Panc1 (cell line): ENCODE measurements around the gene GDF10. TPM values are rescaled to one million over a fixed set of nuclear protein-coding genes. Genes with fewer than 3 reads are reported as not detected.

Source experiments
- ATAC-seq: fragments of 200-7000 bp; cut with Tn5 transposase; 2 replicates; pipeline ENCODE4 v1.9.1; 2020; ENCODE audit warnings: mild to moderate bottlenecking, moderate library complexity
- BruUV-seq: library from RNA; stranded (reverse); fragments of 400-500 nt; replicated peaks from 2 replicates; lab custom pipeline; 2021; lab: Mats Ljungman, UMichigan
- CTCF ChIA-PET: fragments of 300-600 bp; sonication (Branson Sonifier 250); formaldehyde crosslinking; loops from one replicate; lab custom pipeline; 2022; ENCODE audit warnings: antibody characterized with exemption; lab: Charles Lee
- POLR2A ChIA-PET: fragments of 300-600 bp; sonication (Branson Sonifier 250); formaldehyde crosslinking; loops from one replicate; lab custom pipeline; 2022; ENCODE audit warnings: antibody characterized with exemption; lab: Charles Lee
- DNase-seq: peaks from one replicate; pipeline ENCODE4 v3.0.0-alpha.2; 2010; ENCODE audit warnings: low read depth, low spot score
- H3K27ac ChIP-seq: 2 replicates; pipeline ENCODE4 v1.5.1; 2011; ENCODE audit warnings: mild to moderate bottlenecking, low read length, inconsistent platforms
- H3K27me3 ChIP-seq: fragments of 200-500 bp; sonication (Bioruptor generic); 2 replicates; pipeline ENCODE4 v1.6.0; 2014; ENCODE audit warnings: low read length, inconsistent platforms; ENCODE audit not compliant: control insufficient read depth, insufficient read depth
- H3K36me3 ChIP-seq: fragments of 200-500 bp; sonication (Bioruptor generic); 2 replicates; pipeline ENCODE4 v1.5.1; 2014; ENCODE audit warnings: inconsistent platforms, mild to moderate bottlenecking, low read length, moderate library complexity; ENCODE audit not compliant: control insufficient read depth, insufficient read depth
- H3K4me1 ChIP-seq: 2 replicates; pipeline ENCODE4 v1.5.1; 2011; ENCODE audit warnings: inconsistent platforms, mild to moderate bottlenecking, low read length, moderate library complexity; ENCODE audit not compliant: control insufficient read depth, insufficient read depth
- H3K4me3 ChIP-seq, 2 experiments: 2 replicates each; pipeline ENCODE4 v1.5.1; 2011 to 2012; ENCODE audit warnings: low read depth in 2 of 2, low read length in 2 of 2, mild to moderate bottlenecking in 2 of 2, inconsistent platforms in 1 of 2, moderate library complexity in 1 of 2
- H3K9me3 ChIP-seq: fragments of 200-500 bp; sonication (Bioruptor generic); 2 replicates; pipeline ENCODE4 v1.5.1; 2014; ENCODE audit warnings: low read depth, mild to moderate bottlenecking, inconsistent platforms, low read length, moderate library complexity; ENCODE audit not compliant: control insufficient read depth, insufficient read depth
- POLR2AphosphoS5 ChIP-seq: IDR thresholded peaks from 2 replicates; pipeline ENCODE4 v1.6.1; 2012; ENCODE audit warnings: mild to moderate bottlenecking, low read depth, low read length, moderate library complexity
- SIN3A ChIP-seq: IDR thresholded peaks from 2 replicates; pipeline ENCODE4 v1.6.1; 2012; ENCODE audit warnings: low read depth, mild to moderate bottlenecking, low read length, moderate library complexity, borderline replicate concordance; ENCODE audit not compliant: insufficient read depth
- TCF7L2 ChIP-seq: IDR thresholded peaks from 2 replicates; pipeline ENCODE4 v1.6.1; 2011; ENCODE audit warnings: mild to moderate bottlenecking, low read depth, low read length, inconsistent platforms
- in situ Hi-C: cut with HindIII; loops from 2 replicates; pipeline ENCODE4 v1.10.0; 2016; ENCODE audit warnings: low sequenced_read_pairs, low pct_unique_long_range_greater_than_20kb
- intact Hi-C: fragments of 100-400 bp; cut with micrococcal nuclease; formaldehyde crosslinking; loops from one replicate; pipeline ENCODE4 v1.10.0; 2022; ENCODE audit not compliant: unreplicated experiment
- total RNA-seq: library from RNA; stranded (reverse); gene quantifications from one replicate; pipeline ENCODE4 v1.2.1, GENCODE V29; 2021; ENCODE audit not compliant: unreplicated experiment
- TF ChIP-seq, protein P1 (sequence below): fragments of 450-650 bp; IDR thresholded peaks from 2 replicates; pipeline ENCODE4 v1.5.1; 2017; ENCODE audit warnings: mild to moderate bottlenecking
- TF ChIP-seq, protein P2 (sequence below), 2 experiments: IDR thresholded peaks; 2 replicates each; pipeline ENCODE4 v1.6.1; 2011 to 2012; ENCODE audit warnings: low read depth in 2 of 2, control low read depth in 1 of 2, low read length in 1 of 2, mild to moderate bottlenecking in 1 of 2, moderate library complexity in 1 of 2; ENCODE audit not compliant: insufficient read depth in 1 of 2

Gene GDF10
- total RNA-seq, 1 experiment from 2014 or later = 1.2 TPM

DNA sequence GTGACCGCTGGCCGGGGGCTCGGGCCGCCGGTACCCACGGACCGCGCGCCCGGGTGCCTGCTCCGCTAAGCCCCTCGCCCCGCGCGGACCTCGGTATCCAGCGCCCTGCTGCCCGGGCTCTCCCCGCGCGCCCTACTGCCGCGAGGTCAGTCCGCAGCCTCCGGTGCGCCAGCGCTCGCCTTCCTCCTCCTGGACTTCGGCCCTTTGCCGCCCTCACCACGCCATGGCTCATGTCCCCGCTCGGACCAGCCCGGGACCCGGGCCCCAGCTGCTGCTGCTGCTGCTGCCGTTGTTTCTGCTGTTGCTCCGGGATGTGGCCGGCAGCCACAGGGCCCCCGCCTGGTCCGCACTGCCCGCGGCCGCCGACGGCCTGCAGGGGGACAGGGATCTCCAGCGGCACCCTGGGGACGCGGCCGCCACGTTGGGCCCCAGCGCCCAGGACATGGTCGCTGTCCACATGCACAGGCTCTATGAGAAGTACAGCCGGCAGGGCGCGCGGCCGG, 483 bp downstream of the GDF10 start:
- no peak for TF ChIP-seq SIN3A
- TF ChIP-seq, protein P1, sequence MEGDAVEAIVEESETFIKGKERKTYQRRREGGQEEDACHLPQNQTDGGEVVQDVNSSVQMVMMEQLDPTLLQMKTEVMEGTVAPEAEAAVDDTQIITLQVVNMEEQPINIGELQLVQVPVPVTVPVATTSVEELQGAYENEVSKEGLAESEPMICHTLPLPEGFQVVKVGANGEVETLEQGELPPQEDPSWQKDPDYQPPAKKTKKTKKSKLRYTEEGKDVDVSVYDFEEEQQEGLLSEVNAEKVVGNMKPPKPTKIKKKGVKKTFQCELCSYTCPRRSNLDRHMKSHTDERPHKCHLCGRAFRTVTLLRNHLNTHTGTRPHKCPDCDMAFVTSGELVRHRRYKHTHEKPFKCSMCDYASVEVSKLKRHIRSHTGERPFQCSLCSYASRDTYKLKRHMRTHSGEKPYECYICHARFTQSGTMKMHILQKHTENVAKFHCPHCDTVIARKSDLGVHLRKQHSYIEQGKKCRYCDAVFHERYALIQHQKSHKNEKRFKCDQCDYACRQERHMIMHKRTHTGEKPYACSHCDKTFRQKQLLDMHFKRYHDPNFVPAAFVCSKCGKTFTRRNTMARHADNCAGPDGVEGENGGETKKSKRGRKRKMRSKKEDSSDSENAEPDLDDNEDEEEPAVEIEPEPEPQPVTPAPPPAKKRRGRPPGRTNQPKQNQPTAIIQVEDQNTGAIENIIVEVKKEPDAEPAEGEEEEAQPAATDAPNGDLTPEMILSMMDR = no peak
- TF ChIP-seq, protein P2, sequence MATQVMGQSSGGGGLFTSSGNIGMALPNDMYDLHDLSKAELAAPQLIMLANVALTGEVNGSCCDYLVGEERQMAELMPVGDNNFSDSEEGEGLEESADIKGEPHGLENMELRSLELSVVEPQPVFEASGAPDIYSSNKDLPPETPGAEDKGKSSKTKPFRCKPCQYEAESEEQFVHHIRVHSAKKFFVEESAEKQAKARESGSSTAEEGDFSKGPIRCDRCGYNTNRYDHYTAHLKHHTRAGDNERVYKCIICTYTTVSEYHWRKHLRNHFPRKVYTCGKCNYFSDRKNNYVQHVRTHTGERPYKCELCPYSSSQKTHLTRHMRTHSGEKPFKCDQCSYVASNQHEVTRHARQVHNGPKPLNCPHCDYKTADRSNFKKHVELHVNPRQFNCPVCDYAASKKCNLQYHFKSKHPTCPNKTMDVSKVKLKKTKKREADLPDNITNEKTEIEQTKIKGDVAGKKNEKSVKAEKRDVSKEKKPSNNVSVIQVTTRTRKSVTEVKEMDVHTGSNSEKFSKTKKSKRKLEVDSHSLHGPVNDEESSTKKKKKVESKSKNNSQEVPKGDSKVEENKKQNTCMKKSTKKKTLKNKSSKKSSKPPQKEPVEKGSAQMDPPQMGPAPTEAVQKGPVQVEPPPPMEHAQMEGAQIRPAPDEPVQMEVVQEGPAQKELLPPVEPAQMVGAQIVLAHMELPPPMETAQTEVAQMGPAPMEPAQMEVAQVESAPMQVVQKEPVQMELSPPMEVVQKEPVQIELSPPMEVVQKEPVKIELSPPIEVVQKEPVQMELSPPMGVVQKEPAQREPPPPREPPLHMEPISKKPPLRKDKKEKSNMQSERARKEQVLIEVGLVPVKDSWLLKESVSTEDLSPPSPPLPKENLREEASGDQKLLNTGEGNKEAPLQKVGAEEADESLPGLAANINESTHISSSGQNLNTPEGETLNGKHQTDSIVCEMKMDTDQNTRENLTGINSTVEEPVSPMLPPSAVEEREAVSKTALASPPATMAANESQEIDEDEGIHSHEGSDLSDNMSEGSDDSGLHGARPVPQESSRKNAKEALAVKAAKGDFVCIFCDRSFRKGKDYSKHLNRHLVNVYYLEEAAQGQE (IDR thresholded peaks at IDR 0.05; ENCODE audit: insufficient read depth in 1 of 2, low read depth in 2 of 2, low read length in 1 of 2) = no peak
- H3K4me3 ChIP-seq = peak overlapping the region; percentile 1 to 31; a peak in 2 of 4 replicates
- intact Hi-C loops (no loop called here), in situ Hi-C loops (no loop called here)
- POLR2A ChIA-PET = no interaction called here
- no peaks in the 10 kb centered on the region for H3K9me3 ChIP-seq
- H3K27me3 ChIP-seq = peaks cover 28% of the 10 kb centered on the region
- H3K36me3 ChIP-seq = no peaks in the 10 kb centered on the region
- DNase-seq = no peak
- BruUV-seq = no TSS peak
- peaks cover 5% of the 10 kb centered on the region; the same call in 1 of the 2 replicates for H3K4me1 ChIP-seq
- CTCF ChIA-PET = interaction anchor here (0.5 kb wide), 1 partner anchor 276 kb away, joined by 3 read pairs; no protein-coding TSS in a partner anchor
- H3K27ac ChIP-seq = no peak overlapping the region
- ATAC-seq = peak; percentile 64

DNA sequence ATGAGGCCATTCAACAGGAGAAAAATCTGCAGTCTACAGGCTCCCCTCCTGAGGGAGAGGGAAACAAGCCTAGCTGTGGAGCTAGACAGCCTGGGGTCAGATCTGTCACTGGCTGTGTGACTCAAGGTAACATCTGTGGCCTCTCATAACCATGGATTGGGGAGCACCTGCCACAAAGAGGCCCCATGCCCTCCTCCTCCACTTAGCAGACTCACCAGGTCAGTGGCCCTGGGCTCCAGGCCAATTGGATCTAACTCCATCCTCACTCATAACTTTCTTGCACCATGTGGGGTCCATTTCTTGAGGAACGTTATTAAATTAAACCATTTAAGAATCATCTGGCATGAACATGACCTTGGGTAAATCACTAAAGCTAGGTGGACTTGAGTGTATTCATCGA, 1.8 kb downstream of the GDF10 start:
- no peak for TF ChIP-seq SIN3A
- TF ChIP-seq, protein P1 = no peak
- TF ChIP-seq, protein P2 (IDR thresholded peaks at IDR 0.05; ENCODE audit: insufficient read depth in 1 of 2, low read depth in 2 of 2, low read length in 1 of 2) = no peak
- no peak for TF ChIP-seq POLR2AphosphoS5
- no peak for TF ChIP-seq TCF7L2
- in situ Hi-C loops (no loop called here), intact Hi-C loops (no loop called here)
- Histone ChIP-seq H3K4me3 (no peak overlapping the region), H3K9me3 (no peaks in the 10 kb centered on the region), H3K27ac (no peak overlapping the region), H3K36me3 (no peaks in the 10 kb centered on the region), H3K4me1 (peaks cover 5% of the 10 kb centered on the region; the same call in 1 of the 2 replicates), H3K27me3 (peaks cover 23% of the 10 kb centered on the region)
- BruUV-seq = no TSS peak
- no peak for DNase-seq
- ChIA-PET POLR2A (no interaction called here), CTCF (no interaction called here)
- ATAC-seq = no peak
